HUES64 (cell line): ENCODE data around the gene VSX1.
A peak's percentile ranks its signal among the peaks of the same experiment; 100 is the strongest.

Experiments used
- H3K27ac ChIP-seq: 2 replicates; pipeline ENCODE4 v1.7.0; 2013; ENCODE audit warnings: low read depth, low read length, inconsistent platforms
- H3K27me3 ChIP-seq: 2 replicates; pipeline ENCODE4 v1.6.1; 2013; ENCODE audit warnings: mild to moderate bottlenecking, low read length; ENCODE audit not compliant: insufficient read depth
- H3K36me3 ChIP-seq: 2 replicates; pipeline ENCODE4 v1.6.1; 2013; ENCODE audit warnings: mild to moderate bottlenecking, low read length; ENCODE audit not compliant: insufficient read depth
- H3K4me1 ChIP-seq: 2 replicates; pipeline ENCODE4 v1.6.1; 2013; ENCODE audit warnings: mild to moderate bottlenecking, low read length, moderate library complexity; ENCODE audit not compliant: insufficient read depth
- H3K4me3 ChIP-seq: 2 replicates; pipeline ENCODE4 v1.5.1; 2013; ENCODE audit warnings: mild to moderate bottlenecking, low read length, moderate library complexity
- H3K9ac ChIP-seq: 2 replicates; pipeline ENCODE4 v1.6.1; 2013; ENCODE audit warnings: mild to moderate bottlenecking, low read depth, low read length
- H3K9me3 ChIP-seq: 2 replicates; pipeline ENCODE4 v1.6.1; 2013; ENCODE audit warnings: low read depth, low read length; ENCODE audit not compliant: insufficient read depth
- WGBS: fragments of 150-250, 120-280 bp; methylation state at CpG from one replicate; pipeline ENCODE4 v1.1.7; 2013; ENCODE audit warnings: missing lambda C conversion rate; 5-methylcytosine and 5-hydroxymethylcytosine counted together

Gene VSX1

DNA sequence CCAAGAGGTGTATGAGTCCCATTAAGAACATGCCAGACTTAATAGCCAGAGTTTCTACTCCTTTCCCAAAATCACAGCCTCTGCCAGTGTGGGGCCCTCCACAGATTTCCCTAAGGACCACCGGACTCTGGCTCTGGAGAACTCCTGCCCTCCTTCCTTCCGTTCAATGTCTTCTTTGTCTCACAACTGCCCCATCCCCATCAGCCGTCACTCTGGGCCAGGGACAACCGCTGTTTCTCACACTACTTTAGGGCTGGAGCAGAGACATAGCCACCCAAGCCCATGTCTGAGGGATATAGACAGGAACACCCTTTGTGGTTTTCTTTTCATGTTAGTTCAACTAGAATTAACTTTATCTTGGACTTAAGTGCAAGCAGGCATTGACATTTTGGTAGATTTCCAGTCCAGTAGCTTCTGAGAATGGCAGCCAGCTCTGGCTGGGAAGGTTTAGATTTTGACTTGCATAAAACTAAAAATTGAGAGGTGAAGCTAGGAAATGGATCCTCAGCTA, 17.3 kb downstream of the VSX1 start:
- Histone ChIP-seq H3K4me3 (no peak overlapping the region), H3K27ac (no peak overlapping the region), H3K27me3 (peaks cover 83% of the 10 kb centered on the region), H3K9ac (no peak overlapping the region), H3K9me3 (no peaks in the 10 kb centered on the region), H3K36me3 (no peaks in the 10 kb centered on the region), H3K4me1 (no peaks in the 10 kb centered on the region)
- WGBS, result 90% methylated on average over 4 of the region's 4 CpGs

DNA sequence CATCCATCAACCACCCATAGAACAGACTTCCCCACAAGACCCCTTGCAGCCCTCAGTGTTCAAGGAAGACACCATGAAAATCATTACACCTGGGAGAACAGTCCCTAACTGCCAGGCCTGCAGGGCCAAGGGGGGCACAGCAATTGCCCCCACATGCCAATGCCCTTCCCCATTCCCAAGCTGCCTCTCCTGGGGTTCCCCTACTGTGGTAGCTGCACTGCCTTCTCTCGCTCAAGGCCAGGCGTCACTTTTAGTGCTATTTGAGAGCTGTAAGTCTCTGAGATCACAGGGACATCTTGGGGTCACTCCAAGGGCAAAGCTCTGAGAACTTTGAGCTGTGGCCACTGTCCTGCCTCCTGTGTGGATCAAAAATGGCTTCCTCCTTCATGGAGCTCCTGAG, 18.0 kb downstream of the VSX1 start:
- Histone ChIP-seq H3K4me1 (no peaks in the 10 kb centered on the region), H3K9ac (no peak overlapping the region), H3K27me3 (peaks cover 83% of the 10 kb centered on the region), H3K27ac (no peak overlapping the region), H3K36me3 (no peaks in the 10 kb centered on the region), H3K4me3 (no peak overlapping the region), H3K9me3 (no peaks in the 10 kb centered on the region)
- 96% methylated on average over 2 of the region's 2 CpGs for WGBS

DNA sequence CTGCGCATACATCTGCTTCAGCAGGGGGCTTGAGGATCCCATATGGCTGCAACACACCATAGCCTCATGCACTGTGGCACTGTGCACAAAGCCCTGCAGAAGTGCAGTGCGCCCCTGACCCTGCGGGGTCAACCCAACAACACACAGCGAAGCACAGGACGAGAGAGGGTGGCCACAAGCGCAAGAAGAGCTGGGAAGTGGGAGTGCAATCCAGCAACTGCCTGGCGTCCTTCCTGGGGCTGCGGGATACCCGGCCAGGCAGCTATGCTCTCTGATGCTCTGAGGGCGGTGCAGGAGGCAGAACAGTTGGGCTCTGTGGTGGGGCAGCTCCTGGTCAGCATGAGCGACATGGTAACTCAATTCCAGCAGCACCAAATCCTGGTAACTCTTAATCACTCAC, 18.4 kb downstream of the VSX1 start:
- Histone ChIP-seq H3K36me3 (no peaks in the 10 kb centered on the region), H3K9me3 (no peaks in the 10 kb centered on the region), H3K4me3 (no peak overlapping the region), H3K4me1 (0 out of 2 replicates have a peak, but pooled peaks cover under 1% of the 10 kb centered on the region), H3K27me3 (peaks cover 83% of the 10 kb centered on the region), H3K9ac (no peak overlapping the region), H3K27ac (no peak overlapping the region)
- WGBS, result 86% methylated on average over 11 of the region's 11 CpGs

DNA sequence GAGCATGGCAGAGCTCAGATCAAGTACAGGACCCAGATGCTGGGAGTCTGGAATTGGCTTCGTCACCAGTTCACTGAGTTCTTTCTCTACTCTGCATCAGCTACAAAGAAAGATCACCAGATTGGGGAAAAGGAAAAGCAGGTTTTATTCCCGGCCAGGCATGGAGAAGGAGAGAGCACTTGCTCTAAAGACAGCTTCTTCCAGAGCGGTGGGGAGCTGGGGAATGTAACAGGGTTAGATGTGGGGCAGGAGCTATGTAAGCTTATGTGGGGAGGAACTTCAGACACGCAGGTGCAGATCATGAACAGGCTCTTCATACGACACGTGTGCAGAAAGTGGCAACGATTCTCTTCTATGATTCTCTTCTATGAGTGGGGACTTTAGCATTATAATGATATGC, 19.1 kb downstream of the VSX1 start:
- Histone ChIP-seq H3K27me3 (peaks cover 83% of the 10 kb centered on the region), H3K9me3 (no peaks in the 10 kb centered on the region)
- 85% methylated on average over 7 of the region's 7 CpGs for WGBS

DNA sequence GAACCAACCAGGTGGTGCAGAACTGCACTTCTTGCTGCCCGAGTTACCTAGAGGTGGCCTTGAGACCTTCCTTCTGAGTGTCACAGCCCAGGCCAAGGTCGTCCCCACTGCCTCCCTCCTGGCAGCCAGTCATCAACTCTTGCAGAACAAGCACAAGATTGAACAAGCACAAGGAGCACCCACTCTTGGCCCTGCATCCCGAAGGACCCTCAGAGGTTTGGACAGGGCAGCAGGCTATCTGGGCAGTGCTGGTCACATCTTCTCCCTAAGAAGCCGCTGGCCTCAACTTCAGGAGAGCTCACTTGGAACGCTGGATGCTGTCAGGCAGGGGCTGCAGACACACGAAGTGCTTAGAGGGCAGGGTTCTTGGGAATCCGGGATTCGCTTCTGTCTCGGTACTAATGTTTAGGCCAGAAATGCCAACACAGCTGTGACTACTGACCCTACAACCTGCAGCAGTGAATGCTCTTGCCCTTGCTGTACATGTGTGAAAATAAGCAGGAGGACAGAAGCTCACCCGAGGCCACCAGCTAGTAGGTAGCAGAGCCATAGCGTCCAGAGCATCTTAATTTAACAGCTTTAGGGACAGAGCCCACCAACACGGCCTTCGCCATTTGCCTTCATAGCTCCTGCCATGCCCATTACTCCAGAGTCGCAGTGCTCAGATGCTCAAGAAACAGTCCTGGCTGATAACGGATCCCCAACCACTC, 20.0 kb downstream of the VSX1 start:
- H3K27me3 ChIP-seq, result peaks cover 91% of the 10 kb centered on the region

More for the DNA sequence above, 19.1 kb downstream of the VSX1 start:
- Histone ChIP-seq H3K4me1 (0 out of 2 replicates have a peak, but pooled peaks cover 4% of the 10 kb centered on the region), H3K36me3 (no peaks in the 10 kb centered on the region), H3K4me3 (no peak overlapping the region), H3K9ac (no peak overlapping the region), H3K27ac (no peak overlapping the region)

DNA sequence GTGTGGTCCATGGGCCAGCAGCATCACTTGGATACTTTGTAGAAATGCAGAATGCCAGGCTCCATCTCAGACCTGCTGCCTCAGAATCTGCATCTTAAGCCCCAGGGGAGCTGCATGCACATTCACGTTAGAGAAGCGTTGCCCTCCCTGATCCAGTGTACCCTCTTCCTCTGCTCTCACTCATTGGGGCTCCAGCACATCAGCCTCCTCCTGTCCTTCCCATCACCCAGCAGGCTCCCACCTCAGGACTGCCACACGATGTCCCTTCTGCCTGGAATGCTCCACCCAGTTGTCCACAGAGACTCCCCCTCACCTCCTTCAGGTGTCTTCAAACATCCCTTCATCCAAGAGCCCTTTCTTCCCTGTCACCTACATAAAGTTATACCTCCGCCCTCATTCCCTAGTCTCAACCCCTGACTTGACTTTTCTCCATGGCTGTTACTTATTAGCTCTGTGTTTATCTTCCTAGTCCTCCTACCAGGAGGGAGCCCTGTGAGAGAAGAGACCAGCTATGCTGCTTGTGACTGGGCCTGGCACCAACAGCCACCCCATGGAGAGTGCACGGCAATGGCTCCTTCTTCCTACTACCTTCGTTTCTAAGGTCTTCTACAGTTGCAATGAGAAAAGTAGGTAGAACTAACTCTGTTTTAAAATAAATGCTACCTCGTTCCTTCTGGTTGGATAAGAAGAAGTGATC, 20.7 kb downstream of the VSX1 start:
- Histone ChIP-seq H3K9me3 (no peaks in the 10 kb centered on the region), H3K4me1 (0 out of 2 replicates have a peak, but pooled peaks cover 4% of the 10 kb centered on the region), H3K36me3 (no peaks in the 10 kb centered on the region), H3K4me3 (no peak overlapping the region), H3K9ac (no peak overlapping the region), H3K27ac (no peak overlapping the region), H3K27me3 (peaks cover 96% of the 10 kb centered on the region)
- WGBS, result 68% methylated on average over 6 of the region's 7 CpGs

More for the DNA sequence above, 20.0 kb downstream of the VSX1 start:
- Histone ChIP-seq H3K9me3 (no peaks in the 10 kb centered on the region), H3K36me3 (no peaks in the 10 kb centered on the region), H3K4me1 (0 out of 2 replicates have a peak, but pooled peaks cover 4% of the 10 kb centered on the region), H3K9ac (no peak overlapping the region), H3K27ac (no peak overlapping the region), H3K4me3 (no peak overlapping the region)
- 86% methylated on average over 15 of the region's 15 CpGs for WGBS

DNA sequence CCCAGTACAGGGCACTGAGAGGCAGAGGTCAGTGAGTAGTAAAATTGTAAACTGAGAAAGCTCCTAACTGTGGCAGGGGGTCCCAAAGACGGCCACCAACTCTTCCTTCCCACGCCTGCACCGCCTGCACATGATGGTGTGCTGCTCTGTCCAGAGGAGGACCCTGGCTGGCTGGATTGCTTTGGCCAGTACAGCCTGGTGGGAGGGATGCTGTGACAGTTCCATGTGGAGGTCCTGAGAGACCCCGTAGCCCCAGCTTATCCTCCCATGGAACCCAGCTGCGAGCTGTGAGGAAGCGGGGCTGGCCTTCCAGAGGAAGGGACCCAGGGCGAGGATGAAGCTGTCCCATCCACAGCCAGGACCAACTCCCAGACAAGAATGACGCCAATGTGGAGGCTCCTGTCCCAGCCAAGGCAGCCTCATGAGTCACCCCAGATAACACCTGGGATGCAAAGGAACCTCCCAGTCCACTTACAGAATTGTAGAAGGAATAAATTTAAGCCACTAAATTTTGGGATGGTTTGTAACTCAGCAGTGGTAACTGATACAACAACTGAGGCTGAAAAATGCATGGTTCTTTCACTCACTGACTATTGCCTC, 22.0 kb downstream of the VSX1 start:
- WGBS, result 89% methylated on average over 8 of the region's 8 CpGs
- H3K4me1 ChIP-seq, result 0 out of 2 replicates have a peak, but pooled peaks cover 4% of the 10 kb centered on the region
- peaks cover 99% of the 10 kb centered on the region for H3K27me3 ChIP-seq
- H3K9me3 ChIP-seq, result no peaks in the 10 kb centered on the region
- no peak overlapping the region for H3K27ac ChIP-seq
- H3K4me3 ChIP-seq, result no peak overlapping the region
- H3K9ac ChIP-seq, result no peak overlapping the region
- H3K36me3 ChIP-seq, result no peaks in the 10 kb centered on the region

DNA sequence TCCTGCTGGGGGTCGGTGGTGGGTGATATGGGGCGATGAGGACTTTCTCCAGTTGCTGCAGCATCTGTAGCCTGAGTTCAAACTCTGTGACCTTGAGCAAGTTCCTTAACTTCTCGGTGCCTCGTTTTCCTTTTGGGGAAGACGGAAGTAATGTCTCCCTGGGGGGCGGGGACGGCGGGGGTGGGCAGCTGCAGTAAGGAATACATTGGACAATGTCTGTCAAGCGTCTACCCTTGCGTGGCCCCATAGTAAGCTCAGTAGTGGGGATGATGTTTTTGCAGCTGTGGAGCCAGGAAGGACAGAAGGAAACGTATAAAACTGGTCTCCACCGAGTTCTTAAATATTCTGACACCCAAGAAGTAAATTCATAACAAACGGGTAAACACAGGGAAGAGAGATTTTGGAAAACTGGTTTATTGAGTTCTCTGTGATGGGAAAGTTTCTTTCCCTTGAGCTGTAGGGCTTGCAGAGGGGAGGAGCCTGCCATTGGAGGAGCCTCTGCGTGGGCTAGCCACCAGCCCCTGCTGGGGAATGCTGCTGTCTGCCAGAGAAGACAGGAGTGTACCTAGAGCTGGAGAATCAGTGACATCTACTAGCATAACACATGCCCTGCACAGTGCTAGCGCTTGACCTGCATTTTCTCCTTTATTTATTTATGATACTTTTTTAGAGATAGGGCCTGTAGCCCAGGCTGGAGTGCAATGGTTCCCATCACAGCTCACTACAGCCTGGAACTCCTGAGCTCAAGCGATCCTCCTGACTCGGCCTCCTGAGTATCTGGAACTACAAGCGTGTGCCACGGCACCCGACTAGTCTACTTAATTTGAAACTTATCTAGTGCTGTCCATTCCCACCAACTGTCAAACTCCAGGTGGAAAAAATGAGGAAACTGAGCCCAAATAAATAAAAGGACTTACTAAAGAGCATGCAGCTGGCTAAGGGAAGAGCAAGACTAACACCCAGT, 22.8 kb downstream of the VSX1 start:
- Histone ChIP-seq H3K36me3 (no peaks in the 10 kb centered on the region), H3K27me3 (peaks cover 99% of the 10 kb centered on the region), H3K9ac (no peak overlapping the region), H3K27ac (no peak overlapping the region), H3K4me3 (peak overlapping the region; percentile 58), H3K9me3 (no peaks in the 10 kb centered on the region), H3K4me1 (0 out of 2 replicates have a peak, but pooled peaks cover 4% of the 10 kb centered on the region)
- 57% methylated on average over 18 of the region's 20 CpGs for WGBS

DNA sequence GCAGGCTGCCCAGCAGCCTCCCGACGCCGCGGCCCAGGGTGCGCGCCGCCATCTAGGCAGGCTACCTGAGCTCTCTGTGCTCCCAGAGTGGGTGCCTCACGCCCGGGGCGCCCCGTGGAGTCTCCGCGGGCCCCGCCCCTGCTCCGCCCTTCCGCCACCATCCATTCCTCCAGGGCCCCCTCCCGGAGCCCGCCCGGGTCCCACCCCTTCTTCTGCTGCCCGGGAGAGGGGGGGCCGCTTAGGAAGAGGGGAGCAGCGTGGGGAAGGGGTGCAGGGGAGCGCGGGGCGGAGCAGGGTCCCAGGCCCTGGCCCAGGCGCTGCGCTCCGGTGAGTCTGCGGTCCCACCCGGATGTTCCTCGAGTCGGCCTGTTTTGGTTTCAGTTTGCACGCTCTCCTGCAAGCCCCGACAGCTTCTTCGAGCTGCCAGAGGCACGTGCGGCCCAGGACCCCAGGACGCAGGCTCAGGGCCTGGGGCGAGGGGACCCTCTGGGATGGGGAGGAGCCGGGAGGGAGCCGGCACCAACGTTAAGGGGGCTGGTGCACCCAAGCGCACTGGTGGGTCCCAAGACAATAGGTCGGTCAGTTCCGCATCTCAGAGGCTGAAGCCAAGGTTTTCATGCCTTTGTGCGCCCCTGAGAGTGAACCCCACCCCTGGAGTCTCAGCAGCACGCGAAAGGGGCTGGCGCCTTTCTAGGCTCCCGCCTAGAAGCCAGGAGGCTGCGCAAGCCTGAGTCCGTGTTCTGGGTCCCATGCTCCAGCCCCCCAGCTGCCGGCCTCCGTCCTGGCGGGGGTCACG, 23.7 kb downstream of the VSX1 start, which contains the start of gene ACSS1:
Gene ACSS1 (minus strand): TSS at position 89 of the 796 bp plus-strand sequence. CDS start 37 bp downstream, at position 52.
- Histone ChIP-seq H3K4me1 (0 out of 2 replicates have a peak, but pooled peaks cover 4% of the 10 kb centered on the region), H3K27me3 (peaks cover 98% of the 10 kb centered on the region), H3K9me3 (no peaks in the 10 kb centered on the region), H3K36me3 (no peaks in the 10 kb centered on the region), H3K4me3 (peak within 1 kb of the TSS; percentile 58), H3K9ac (no peak within 1 kb of the TSS; the same call in 1 of the 2 replicates), H3K27ac (no peak within 1 kb of the TSS)
- 10% methylated on average over 53 of the region's 56 CpGs for WGBS
